Colon (tissue), 2 donors: ENCODE measurements around the gene FAM110A.
"Not testable (repeated sequence)": the region's sequence is repeated elsewhere in the genome, so short reads cannot be mapped to it uniquely, and the experiment has no call there.

ENCODE experiments used
- FAIRE-seq: peaks from 2 replicates; lab custom pipeline; 2012; peaks lifted over from hg19 to GRCh38; lab: Jason Lieb, UNC
- donor health status: control.
- donor health status: control.

FAM110A gene

GRCh38 chr20:833450-834150 is at the start of gene FAM110A:
FAM110A (plus strand) TSS chr20:833715; CDS start chr20:844805, 11,090 bp downstream.
- FAIRE-seq, result no peak

GRCh38 chr20:787825-788224 is 45.7 kb upstream of the FAM110A start:
- no peak for FAIRE-seq

- FAIRE-seq, result no peak
Observed at GRCh38 chr20:791056-791455, 42.5 kb upstream of the FAM110A start.

DNA sequence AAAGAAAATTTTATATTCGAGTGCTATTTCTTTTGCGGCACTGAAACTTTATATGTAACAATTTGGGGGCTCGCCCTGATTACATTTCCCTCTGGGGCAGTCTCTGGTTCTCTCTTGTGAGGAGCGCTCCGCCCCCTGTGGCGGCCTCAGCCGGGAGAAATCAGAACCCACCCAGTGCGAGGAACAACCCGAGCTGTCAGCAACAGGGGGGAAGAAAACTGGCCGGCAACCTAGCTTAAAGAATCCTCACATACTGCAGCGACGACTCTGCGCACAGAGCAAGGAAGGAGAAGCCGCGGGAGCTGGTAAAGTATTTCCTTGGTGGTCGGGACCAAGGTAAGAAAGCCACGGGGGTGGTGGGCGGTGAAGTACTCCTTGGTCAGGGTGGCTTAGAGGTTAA is 41.3 kb upstream of the FAM110A start:
- no peak for FAIRE-seq

- no peak for FAIRE-seq
Observed at GRCh38 chr20:796921-797320, 36.6 kb upstream of the FAM110A start.

DNA sequence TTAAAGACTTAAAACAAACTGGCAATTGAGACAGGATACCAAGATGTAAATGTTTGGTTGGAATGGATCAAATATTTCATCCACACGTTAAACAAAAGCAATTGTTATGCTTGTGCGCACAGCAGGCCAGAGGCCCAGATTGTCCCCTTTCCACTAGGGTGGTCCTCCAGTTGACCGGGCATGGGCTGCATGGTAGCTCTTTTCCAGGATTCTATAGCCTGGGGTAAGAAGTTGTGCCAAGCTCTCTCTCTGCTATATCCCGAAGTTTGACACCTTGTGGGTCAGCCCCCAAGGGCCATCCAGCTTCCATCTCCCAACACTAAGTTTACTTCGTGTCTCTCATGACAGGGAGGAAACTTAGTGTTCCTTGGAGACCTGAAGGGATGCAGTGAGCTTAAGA is 34.8 kb upstream of the FAM110A start:
- not testable (repeated sequence) for FAIRE-seq

DNA sequence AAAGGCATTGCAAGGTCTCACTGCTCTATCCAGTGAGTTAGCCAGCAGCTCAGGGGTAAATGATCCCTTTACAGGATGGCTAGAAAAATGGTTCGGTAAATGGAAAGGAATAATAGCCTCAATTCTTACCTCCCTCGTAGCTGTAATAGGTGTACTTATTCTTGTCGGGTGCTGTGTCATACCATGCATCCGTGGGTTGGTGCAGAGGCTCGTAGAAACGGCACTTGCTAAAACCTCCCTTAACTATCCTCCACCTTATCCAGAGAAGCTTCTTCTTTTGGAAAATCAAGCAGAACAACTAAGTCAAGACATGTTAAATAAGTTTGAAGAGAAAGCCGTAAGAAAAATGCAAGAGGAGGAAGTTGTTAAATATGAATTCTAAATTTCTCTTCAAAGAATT is 33.5 kb upstream of the FAM110A start:
- not testable (repeated sequence) for FAIRE-seq

GRCh38 chr20:801678-802077 is 31.8 kb upstream of the FAM110A start:
- FAIRE-seq, result no peak

- peak; percentile 31 for FAIRE-seq
Observed at GRCh38 chr20:805713-806112, 27.8 kb upstream of the FAM110A start.

DNA sequence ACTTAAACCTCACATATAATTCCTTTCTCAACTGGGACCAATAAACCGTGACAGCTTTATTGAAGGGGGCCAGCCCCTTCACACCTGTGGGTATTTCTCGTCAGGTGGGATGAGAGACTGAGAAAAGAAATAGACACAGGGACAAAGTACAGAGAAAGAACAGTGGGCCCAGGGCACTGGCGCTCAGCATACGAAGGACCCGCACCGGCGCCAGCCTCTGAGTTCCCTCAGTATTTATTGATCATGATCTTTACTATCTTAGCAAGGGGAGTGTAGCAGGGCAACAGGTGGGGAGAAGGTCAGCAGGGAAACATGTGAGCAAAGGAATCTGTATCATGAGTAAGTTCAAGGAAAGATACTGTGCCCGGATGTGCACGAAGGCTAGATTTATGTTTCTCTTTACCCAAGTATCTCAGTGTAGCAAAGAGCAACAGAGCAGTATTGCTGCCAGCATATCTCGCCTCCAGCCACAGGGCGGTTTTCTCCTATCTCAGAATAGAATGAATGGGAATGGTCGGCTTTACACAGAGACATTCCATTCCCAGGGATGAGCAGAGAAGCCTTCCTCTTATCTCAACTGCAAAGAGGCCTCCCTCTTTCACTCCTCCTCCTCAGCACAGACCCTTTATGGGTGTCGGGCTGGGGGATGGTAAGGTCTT is 21.6 kb upstream of the FAM110A start:
- not testable (repeated sequence) for FAIRE-seq

DNA sequence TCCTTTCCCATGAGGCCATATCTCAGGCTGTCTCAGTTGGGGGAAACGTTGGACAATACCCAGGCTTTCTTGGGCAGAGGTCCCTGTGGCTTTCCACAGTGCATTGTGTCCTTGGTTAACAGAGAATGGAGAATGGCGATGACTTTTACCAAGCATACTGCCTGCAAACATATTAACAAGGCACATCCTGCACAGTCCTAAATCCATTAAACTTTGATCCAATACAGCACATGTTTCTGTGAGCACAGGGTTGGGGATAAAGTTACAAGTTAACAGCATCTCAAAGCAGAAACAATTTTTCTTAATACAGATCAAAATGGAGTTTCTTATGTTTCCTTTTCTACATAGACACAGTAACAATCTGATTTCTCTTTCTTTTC is 21.1 kb upstream of the FAM110A start:
- not testable (repeated sequence) for FAIRE-seq

GRCh38 chr20:813390-813789 is 20.1 kb upstream of the FAM110A start:
- FAIRE-seq, result no peak

DNA sequence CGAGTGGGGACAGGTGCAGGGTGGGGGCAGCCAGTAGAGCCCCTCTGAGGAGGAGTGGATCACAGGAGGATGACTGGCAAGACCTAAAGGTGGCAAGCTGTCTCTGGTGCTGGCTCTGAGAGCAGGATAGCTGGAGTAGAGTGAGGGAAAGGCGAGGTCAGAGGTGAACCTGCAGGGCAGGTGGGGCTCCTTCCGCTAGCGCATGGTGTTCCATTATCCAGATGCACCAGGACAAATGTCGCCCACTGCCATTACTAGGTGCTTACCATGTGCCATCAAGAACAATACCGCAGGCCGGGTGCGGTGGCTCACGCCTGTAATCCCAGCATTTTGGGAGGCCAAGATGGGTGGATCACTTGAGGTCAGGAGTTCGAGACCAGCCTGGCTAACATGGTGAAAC is 18.3 kb upstream of the FAM110A start:
- no peak for FAIRE-seq

DNA sequence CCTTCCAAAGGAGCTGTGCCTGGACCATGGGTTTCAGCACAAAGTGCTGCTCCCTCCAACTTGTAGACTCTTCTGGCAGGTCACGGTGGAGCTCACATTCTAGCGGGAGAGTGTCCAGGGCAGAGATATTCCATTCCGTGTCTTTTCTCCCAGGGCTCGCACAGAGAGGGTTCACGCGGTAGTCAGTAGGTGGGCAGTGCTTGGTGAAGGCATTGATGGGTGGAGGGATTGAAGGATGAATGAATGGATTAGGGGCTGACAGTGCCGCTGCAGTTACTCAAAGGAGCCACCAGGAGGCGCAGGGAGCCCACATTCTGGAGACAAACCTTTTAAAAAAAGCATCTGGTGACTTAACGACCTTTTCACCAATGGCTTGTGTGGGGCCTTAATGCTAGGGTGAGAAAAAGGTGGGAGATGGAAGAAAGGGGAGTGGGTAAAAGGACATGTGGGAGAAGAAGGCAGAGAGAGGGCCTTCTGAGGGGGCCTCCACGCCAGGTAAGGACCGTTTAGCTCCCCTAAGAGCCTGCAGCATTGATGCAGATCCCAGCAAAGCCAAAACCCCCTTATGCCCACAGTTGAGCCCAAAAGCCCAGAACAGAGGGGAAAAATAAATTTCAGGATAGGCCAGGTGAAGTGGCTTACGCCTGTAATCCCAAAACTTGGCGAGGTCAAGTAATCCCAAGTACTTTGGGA is 17.5 kb upstream of the FAM110A start:
- no peak for FAIRE-seq

DNA sequence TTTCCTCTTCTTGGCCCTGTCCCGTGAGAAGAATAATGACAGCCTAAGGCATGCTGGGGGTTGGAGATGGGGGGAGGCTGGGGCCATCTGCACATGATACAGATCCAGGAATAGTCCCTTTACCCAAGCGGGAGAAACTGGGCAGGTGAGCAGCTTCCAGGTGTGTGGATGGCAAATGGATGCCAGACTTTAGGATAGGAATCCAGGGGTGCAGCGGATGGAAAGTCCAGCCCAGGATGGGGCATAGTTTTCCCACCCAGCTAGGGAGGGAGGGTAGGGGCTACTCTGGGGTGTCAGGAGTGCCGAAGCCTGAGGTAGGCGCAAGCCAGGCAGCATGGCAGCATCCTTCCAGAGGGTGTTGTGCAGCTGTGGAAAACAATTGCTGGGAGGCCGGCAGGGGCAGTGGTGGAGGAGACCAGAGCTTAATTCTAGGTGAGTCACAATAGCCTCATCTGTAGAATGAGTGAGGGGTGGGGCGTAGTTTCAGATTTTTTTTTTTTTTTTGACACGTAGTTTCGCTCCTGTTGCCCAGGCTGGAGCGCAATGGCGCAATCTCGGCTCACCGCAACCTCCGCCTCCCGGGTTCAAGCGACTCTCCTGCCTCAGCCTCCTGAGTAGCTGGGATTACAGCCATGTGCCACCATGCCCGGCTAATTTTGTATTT is 15.4 kb upstream of the FAM110A start:
- FAIRE-seq, result no peak

DNA sequence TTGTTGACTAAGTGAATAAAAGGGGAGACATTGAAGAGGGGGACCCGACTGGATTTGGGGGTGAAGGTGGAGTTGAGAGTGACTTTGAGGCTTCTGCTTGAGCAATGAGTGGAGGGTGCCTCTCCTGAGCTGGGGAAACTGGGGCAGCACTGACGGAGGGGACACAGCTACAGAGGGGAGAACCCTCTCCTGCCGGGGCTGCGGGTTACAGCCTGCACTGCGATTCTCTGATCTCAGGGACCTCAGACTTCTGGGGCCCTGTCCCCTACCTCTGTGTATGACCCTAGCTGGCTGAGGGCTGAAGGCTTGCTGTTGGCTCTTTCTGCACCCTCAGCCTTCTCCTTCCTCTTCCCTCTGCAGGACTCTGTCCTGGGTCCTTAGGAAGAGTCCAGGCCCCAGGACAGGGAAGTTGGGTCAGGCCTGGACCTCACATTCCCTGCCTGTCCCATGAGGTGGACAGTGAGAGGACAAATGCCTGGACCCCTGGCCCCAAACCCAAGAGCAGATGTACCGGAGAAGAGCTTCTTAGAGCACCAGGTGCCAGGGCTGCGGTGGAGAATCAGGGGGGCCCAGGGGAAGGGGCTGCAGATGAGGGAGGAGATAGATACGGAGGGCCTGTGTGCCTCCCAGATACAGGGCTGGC is 13.7 kb upstream of the FAM110A start:
- FAIRE-seq, result no peak

DNA sequence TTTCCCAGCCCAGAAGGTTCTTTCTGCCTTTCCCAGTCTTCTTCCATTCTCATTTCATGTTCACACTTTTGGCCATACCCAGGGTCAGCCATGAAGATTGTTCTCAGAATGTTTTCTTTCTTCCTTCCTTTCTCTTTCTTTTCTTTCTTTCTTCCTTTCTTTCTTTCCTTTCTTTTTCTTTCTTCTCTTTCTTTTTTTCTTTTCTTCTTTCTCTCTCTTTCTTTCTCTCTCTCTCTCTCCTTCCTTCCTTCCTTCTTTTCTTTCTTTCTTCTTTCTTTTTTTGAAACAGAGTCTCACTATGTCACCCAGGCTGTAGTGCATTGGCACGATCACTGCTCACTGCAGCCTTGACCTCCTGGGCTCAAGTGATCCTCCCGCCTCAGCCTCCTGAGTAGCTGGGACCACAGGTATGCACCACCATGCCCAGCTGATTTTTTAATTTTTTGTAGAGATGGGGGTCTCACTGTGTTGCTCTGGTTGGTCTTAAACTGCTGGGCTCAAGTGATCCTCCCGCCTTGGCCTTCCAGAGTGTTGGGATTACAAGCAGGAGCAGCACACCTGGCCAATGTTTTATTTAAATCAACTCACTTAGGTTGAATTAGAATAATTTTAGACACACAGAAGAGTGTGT is 13.1 kb upstream of the FAM110A start:
- no peak for FAIRE-seq

- FAIRE-seq, result no peak
Observed at GRCh38 chr20:821046-821730, 12.3 kb upstream of the FAM110A start.

DNA sequence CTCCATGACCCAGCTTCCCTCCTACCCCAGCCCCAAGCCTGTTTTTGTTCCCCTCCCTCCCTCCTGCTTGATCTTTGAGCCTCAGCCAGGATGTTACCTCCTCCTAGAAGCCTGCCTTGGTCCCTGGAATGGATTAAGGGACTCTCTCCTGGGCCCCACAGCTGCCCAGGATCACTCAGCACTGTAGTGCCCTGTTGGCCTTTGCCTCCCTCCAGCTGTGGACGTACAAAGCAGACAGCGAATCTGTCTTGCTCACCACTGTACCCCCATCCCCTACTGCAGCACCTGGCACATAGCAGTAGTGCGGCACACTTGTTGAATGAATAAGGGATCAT is 11.8 kb upstream of the FAM110A start:
- FAIRE-seq, result no peak

- no peak for FAIRE-seq
Observed at GRCh38 chr20:822651-823573, 10.6 kb upstream of the FAM110A start.
